Prostate gland (tissue), 2 donors: Measurements from ENCODE around the gene TRMT2A.

ENCODE experiments used
- CTCF ChIP-seq, 4 experiments: fragments of 200-600 bp in 2 of 4; fragments of 450-650 bp in 2 of 4; sonication (generic) in 2 of 4; IDR thresholded peaks; 1 replicate in 3 of 4; 2 replicates in 1 of 4; pipeline ENCODE4 v1.5.1; 2016 to 2019; ENCODE audit warnings: antibody characterized with exemption in 4 of 4, mild to moderate bottlenecking in 2 of 4, moderate library complexity in 2 of 4
- POLR2A ChIP-seq: fragments of 450-650 bp; IDR thresholded peaks from one replicate; pipeline ENCODE4 v1.6.1; 2016; ENCODE audit warnings: antibody characterized with exemption, mild to moderate bottlenecking
- POLR2AphosphoS5 ChIP-seq: sonication (generic); formaldehyde crosslinking; IDR thresholded peaks from one replicate; pipeline ENCODE4 v1.6.1; 2017; ENCODE audit warnings: antibody characterized with exemption

- no peak for TF ChIP-seq POLR2A
- no peak for TF ChIP-seq CTCF (IDR thresholded peaks at IDR 0.05)
- no peak for TF ChIP-seq POLR2AphosphoS5
Measured at GRCh38 chr22:20143883-20144665, 27.0 kb upstream of the TRMT2A start.
